Loucy (cell line): ENCODE results near the gene MCF2L2.

Experiments
- EZH2phosphoT487 ChIP-seq: fragments of 200-600 bp; IDR thresholded peaks from 2 replicates; pipeline ENCODE4 v1.6.1; 2018; ENCODE audit warnings: antibody characterized with exemption, mild to moderate bottlenecking, moderate library complexity, borderline replicate concordance
- TF ChIP-seq, protein P1 (sequence below): fragments of 200-600 bp; sonication (generic); conservative IDR thresholded peaks from 2 replicates; pipeline ENCODE4 v1.5.1; 2014; ENCODE audit warnings: mild to moderate bottlenecking, antibody characterized with exemption, low read length

DNA sequence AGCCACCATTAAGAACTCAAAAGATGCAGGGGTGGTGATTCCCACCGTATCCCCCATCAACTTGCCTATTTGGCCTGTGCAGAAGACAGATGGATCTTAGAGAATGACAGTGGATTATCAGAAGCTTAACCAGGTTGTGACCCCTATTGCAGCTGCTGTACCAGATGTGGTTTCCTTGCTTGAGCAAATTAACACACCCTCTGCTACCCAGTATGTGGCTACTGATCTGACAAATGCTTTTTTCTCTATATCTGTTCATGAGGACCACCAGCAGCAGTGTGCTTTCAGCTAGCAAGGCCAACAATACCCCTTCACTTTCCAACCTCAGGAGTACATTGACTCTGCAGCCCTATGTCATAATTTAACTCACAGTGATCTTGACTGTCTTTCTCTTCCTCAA, 8.6 kb upstream of the MCF2L2 start:
- TF ChIP-seq, protein P1, sequence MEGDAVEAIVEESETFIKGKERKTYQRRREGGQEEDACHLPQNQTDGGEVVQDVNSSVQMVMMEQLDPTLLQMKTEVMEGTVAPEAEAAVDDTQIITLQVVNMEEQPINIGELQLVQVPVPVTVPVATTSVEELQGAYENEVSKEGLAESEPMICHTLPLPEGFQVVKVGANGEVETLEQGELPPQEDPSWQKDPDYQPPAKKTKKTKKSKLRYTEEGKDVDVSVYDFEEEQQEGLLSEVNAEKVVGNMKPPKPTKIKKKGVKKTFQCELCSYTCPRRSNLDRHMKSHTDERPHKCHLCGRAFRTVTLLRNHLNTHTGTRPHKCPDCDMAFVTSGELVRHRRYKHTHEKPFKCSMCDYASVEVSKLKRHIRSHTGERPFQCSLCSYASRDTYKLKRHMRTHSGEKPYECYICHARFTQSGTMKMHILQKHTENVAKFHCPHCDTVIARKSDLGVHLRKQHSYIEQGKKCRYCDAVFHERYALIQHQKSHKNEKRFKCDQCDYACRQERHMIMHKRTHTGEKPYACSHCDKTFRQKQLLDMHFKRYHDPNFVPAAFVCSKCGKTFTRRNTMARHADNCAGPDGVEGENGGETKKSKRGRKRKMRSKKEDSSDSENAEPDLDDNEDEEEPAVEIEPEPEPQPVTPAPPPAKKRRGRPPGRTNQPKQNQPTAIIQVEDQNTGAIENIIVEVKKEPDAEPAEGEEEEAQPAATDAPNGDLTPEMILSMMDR, result no peak
- no peak for TF ChIP-seq EZH2phosphoT487
